ENCODE measurements around the gene NCK2.

The NCK2 gene

DNA sequence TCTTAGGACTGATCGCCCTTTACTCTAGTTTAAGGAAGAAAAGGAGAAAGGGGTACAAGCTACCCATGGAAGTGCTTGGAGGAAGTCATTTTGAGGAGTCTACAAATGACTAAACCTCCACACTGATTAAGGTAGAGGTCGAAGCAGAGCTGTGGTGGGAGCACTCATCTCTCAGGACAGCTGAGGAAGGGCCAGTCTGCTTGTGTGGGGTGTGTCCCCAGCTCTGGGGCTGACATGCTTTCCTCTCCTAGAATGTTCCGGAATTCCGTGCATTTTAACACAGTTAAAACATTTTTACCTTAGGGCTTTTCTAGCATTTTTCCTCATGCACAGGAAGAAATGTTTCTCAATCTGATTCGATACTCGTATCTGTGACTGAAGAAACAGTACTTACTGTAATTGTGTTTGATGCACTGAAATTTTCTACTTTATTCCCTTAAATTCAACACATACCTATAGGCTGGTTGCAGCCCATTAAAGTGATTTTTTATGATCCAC is 135.1 kb downstream of the NCK2 start:
- Histone ChIP-seq H3K36me3 (ENCODE audit: insufficient read depth, low read length) (peaks cover 20% of the 10 kb centered on the region), H3K9me3 (ENCODE audit: low read length) (peaks cover 23% of the 10 kb centered on the region), H2AFZ (ENCODE audit: low read depth, low read length) (no peak overlapping the region), H3K4me1 (ENCODE audit: insufficient read depth, low read length) (peaks cover 34% of the 10 kb centered on the region), H3K27me3 (ENCODE audit: insufficient read depth, low read length) (no peaks in the 10 kb centered on the region), H3K4me3 (ENCODE audit: low read length) (no peak overlapping the region)

- Histone ChIP-seq H3K4me1 (ENCODE audit: insufficient read depth, low read length) (peaks cover 34% of the 10 kb centered on the region), H3K9me3 (ENCODE audit: low read length) (peaks cover 25% of the 10 kb centered on the region), H3K36me3 (ENCODE audit: insufficient read depth, low read length) (peaks cover 20% of the 10 kb centered on the region), H3K27me3 (ENCODE audit: insufficient read depth, low read length) (no peaks in the 10 kb centered on the region), H2AFZ (ENCODE audit: low read depth, low read length) (no peak overlapping the region), H3K4me3 (ENCODE audit: low read length) (no peak overlapping the region)
These were observed 135.9 kb downstream of the NCK2 start for GRCh38 chr2:105880637-105881036.

DNA sequence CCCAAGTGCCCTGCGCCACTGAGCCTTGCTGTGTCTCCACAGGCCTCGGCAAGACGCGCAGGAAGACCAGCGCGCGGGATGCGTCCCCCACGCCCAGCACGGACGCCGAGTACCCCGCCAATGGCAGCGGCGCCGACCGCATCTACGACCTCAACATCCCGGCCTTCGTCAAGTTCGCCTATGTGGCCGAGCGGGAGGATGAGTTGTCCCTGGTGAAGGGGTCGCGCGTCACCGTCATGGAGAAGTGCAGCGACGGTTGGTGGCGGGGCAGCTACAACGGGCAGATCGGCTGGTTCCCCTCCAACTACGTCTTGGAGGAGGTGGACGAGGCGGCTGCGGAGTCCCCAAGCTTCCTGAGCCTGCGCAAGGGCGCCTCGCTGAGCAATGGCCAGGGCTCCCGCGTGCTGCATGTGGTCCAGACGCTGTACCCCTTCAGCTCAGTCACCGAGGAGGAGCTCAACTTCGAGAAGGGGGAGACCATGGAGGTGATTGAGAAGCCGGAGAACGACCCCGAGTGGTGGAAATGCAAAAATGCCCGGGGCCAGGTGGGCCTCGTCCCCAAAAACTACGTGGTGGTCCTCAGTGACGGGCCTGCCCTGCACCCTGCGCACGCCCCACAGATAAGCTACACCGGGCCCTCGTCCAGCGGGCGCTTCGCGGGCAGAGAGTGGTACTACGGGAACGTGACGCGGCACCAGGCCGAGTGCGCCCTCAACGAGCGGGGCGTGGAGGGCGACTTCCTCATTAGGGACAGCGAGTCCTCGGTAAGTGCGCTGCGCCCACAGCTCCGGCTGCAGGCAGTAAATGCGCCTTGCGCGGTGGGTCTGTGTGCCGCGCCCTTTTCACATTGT is 136.8 kb downstream of the NCK2 start:
- Histone ChIP-seq H3K36me3 (ENCODE audit: insufficient read depth, low read length) (peaks cover 17% of the 10 kb centered on the region), H2AFZ (ENCODE audit: low read depth, low read length) (no peak overlapping the region), H3K27me3 (ENCODE audit: insufficient read depth, low read length) (no peaks in the 10 kb centered on the region), H3K4me3 (ENCODE audit: low read length) (no peak overlapping the region), H3K9me3 (ENCODE audit: low read length) (peaks cover 22% of the 10 kb centered on the region), H3K4me1 (ENCODE audit: insufficient read depth, low read length) (peaks cover 34% of the 10 kb centered on the region)

GRCh38 chr2:105882341-105882740 is 137.6 kb downstream of the NCK2 start:
- H3K36me3 ChIP-seq (ENCODE audit: insufficient read depth, low read length), result peaks cover 17% of the 10 kb centered on the region
- H3K4me3 ChIP-seq (ENCODE audit: low read length), result no peak overlapping the region
- H3K9me3 ChIP-seq (ENCODE audit: low read length), result peaks cover 24% of the 10 kb centered on the region

DNA sequence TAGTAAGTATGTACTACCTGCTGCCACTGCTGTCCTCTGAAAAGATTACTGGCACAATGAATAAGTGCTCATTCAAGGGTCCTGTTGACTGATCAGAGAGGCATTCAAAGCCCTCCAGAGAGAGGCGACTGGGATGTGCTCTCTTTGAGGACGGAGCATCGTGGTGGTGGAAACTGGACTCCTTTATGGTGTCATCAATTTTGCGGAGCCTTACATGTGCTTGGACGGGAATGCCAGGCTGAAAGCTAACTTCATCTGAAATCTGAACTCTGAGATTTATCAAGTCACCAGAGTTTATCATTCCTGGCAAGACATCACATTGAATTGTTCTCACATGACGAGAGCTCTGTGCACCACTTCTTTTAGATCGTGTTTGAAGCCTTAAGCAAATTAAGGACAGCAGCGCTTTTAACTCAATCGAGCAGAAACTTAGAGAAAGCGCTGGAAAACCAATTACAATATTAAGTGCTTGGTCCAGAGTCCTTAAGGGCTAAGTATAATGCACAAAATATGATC is 138.3 kb downstream of the NCK2 start:
- Histone ChIP-seq H3K27me3 (ENCODE audit: insufficient read depth, low read length) (no peaks in the 10 kb centered on the region), H3K36me3 (ENCODE audit: insufficient read depth, low read length) (peaks cover 14% of the 10 kb centered on the region), H3K4me1 (ENCODE audit: insufficient read depth, low read length) (peaks cover 34% of the 10 kb centered on the region), H2AFZ (ENCODE audit: low read depth, low read length) (no peak overlapping the region), H3K4me3 (ENCODE audit: low read length) (no peak overlapping the region), H3K9me3 (ENCODE audit: low read length) (peaks cover 24% of the 10 kb centered on the region)

More at GRCh38 chr2:105882341-105882740, 137.6 kb downstream of the NCK2 start:
- Histone ChIP-seq H3K4me1 (ENCODE audit: insufficient read depth, low read length) (peaks cover 34% of the 10 kb centered on the region), H3K27me3 (ENCODE audit: insufficient read depth, low read length) (no peaks in the 10 kb centered on the region), H2AFZ (ENCODE audit: low read depth, low read length) (no peak overlapping the region)

DNA sequence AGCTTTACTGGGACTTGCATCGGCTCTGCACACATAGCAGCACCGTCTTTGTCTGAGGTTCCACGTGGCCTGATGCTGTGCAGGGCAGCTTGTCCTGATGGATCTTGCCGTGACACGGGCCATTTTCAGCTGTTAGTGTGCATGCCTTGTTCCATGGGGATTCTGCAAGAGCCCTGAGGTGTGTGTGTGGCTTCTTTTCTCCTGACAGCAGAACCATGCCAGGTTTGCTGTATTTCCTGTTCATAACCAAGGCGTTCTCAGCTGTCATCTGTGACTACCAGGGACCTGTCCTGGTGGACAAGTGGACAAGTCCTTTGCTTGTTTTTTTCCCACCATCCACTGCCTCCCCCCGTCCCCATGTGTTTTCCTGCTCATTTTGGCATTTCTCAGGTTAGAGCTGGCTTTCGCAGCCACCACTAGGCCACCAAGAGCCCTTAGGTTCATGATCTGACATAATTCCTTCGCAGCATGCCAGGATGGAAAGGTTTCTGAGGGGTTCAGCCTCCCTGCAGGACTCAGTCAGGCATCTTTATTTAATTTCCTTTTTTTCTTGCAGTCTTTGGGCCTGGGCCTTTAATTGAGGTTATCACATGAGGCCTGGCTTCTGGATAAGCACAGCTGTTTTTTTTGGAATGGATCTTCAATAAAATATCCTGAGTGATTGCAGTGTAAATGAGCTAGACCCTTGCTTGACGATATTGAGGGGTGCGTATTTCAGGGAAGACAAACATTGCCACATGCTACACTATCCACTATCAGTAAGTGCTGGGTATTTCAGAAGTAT is 139.4 kb downstream of the NCK2 start:
- Histone ChIP-seq H3K36me3 (ENCODE audit: insufficient read depth, low read length) (peaks cover 6% of the 10 kb centered on the region), H3K4me3 (ENCODE audit: low read length) (no peak overlapping the region), H3K27me3 (ENCODE audit: insufficient read depth, low read length) (no peaks in the 10 kb centered on the region), H2AFZ (ENCODE audit: low read depth, low read length) (no peak overlapping the region), H3K9me3 (ENCODE audit: low read length) (peaks cover 20% of the 10 kb centered on the region), H3K4me1 (ENCODE audit: insufficient read depth, low read length) (peaks cover 34% of the 10 kb centered on the region)

DNA sequence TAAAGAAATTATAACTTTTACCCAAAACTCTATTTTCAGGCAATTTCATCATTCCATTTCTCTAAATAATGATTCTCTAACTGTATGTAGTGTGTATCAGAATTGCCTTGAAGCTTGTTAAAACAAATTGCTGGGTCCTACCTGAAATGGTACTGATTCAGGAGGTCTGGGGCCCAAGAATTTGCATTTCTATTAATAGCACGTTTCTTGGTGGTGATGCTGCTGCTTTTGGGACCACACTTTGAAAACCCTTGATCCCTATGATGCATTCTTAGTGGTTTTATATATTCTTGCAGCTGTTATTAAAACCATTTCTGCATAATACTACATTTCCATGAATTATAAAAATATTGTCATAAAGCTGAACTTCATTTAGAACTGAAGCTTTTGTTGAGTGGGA is 140.7 kb downstream of the NCK2 start:
- Histone ChIP-seq H3K4me3 (ENCODE audit: low read length) (no peak overlapping the region), H2AFZ (ENCODE audit: low read depth, low read length) (no peak overlapping the region), H3K4me1 (ENCODE audit: insufficient read depth, low read length) (peaks cover 42% of the 10 kb centered on the region), H3K27me3 (ENCODE audit: insufficient read depth, low read length) (no peaks in the 10 kb centered on the region), H3K36me3 (ENCODE audit: insufficient read depth, low read length) (peaks cover 6% of the 10 kb centered on the region), H3K9me3 (ENCODE audit: low read length) (peaks cover 11% of the 10 kb centered on the region)

GRCh38 chr2:105886029-105886454 is 141.3 kb downstream of the NCK2 start:
- Histone ChIP-seq H3K36me3 (ENCODE audit: insufficient read depth, low read length) (peaks cover 6% of the 10 kb centered on the region), H3K4me1 (ENCODE audit: insufficient read depth, low read length) (peaks cover 47% of the 10 kb centered on the region), H2AFZ (ENCODE audit: low read depth, low read length) (no peak overlapping the region), H3K27me3 (ENCODE audit: insufficient read depth, low read length) (no peaks in the 10 kb centered on the region), H3K9me3 (ENCODE audit: low read length) (peaks cover 11% of the 10 kb centered on the region), H3K4me3 (ENCODE audit: low read length) (no peak overlapping the region)

- Histone ChIP-seq H2AFZ (ENCODE audit: low read depth, low read length) (no peak overlapping the region), H3K27me3 (ENCODE audit: insufficient read depth, low read length) (no peaks in the 10 kb centered on the region), H3K9me3 (ENCODE audit: low read length) (peaks cover 6% of the 10 kb centered on the region), H3K4me1 (ENCODE audit: insufficient read depth, low read length) (peaks cover 48% of the 10 kb centered on the region), H3K36me3 (ENCODE audit: insufficient read depth, low read length) (no peaks in the 10 kb centered on the region), H3K4me3 (ENCODE audit: low read length) (no peak overlapping the region)
These were observed 142.0 kb downstream of the NCK2 start for GRCh38 chr2:105886687-105887086.

- Histone ChIP-seq H3K27me3 (ENCODE audit: insufficient read depth, low read length) (no peaks in the 10 kb centered on the region), H3K4me1 (ENCODE audit: insufficient read depth, low read length) (peaks cover 42% of the 10 kb centered on the region), H3K36me3 (ENCODE audit: insufficient read depth, low read length) (no peaks in the 10 kb centered on the region), H2AFZ (ENCODE audit: low read depth, low read length) (no peak overlapping the region), H3K4me3 (ENCODE audit: low read length) (no peak overlapping the region), H3K9me3 (ENCODE audit: low read length) (peaks cover 6% of the 10 kb centered on the region)
These were observed 142.5 kb downstream of the NCK2 start for GRCh38 chr2:105887256-105887655.

- H3K36me3 ChIP-seq (ENCODE audit: insufficient read depth, low read length), result peaks cover 10% of the 10 kb centered on the region
- no peak overlapping the region for H3K4me3 ChIP-seq (ENCODE audit: low read length)
- peaks cover 29% of the 10 kb centered on the region for H3K4me1 ChIP-seq (ENCODE audit: insufficient read depth, low read length)
- no peaks in the 10 kb centered on the region for H3K27me3 ChIP-seq (ENCODE audit: insufficient read depth, low read length)
- peaks cover 7% of the 10 kb centered on the region for H3K9me3 ChIP-seq (ENCODE audit: low read length)
- no peak overlapping the region for H2AFZ ChIP-seq (ENCODE audit: low read depth, low read length)
These were observed 143.9 kb downstream of the NCK2 start for GRCh38 chr2:105888625-105889024.

- H3K4me1 ChIP-seq (ENCODE audit: insufficient read depth, low read length), result peaks cover 24% of the 10 kb centered on the region
- H3K27me3 ChIP-seq (ENCODE audit: insufficient read depth, low read length), result no peaks in the 10 kb centered on the region
- H3K4me3 ChIP-seq (ENCODE audit: low read length), result no peak overlapping the region
- H3K9me3 ChIP-seq (ENCODE audit: low read length), result peaks cover 7% of the 10 kb centered on the region
- H3K36me3 ChIP-seq (ENCODE audit: insufficient read depth, low read length), result peaks cover 13% of the 10 kb centered on the region
- H2AFZ ChIP-seq (ENCODE audit: low read depth, low read length), result no peak overlapping the region
These were observed 144.3 kb downstream of the NCK2 start for GRCh38 chr2:105889046-105889445.

DNA sequence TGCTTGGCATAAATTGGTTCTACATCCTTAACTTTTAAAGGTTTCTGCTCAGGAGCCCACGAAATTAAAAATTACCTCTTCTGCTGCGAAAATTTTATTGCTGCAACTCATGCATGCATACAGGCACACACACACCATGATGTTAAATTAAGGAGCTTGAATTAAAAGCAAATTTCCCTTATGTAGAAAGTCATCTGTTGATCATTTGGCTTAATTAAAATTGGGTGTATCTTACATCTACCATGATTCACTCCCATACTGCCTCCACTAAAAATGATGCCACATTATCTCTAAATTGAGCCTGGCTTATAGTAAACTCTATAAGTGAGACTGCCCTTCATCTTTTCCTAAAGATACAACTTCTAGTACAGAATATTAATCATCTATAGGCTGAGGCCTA is 145.4 kb downstream of the NCK2 start:
- Histone ChIP-seq H3K4me1 (ENCODE audit: insufficient read depth, low read length) (peaks cover 19% of the 10 kb centered on the region), H3K9me3 (ENCODE audit: low read length) (peaks cover 7% of the 10 kb centered on the region), H2AFZ (ENCODE audit: low read depth, low read length) (no peak overlapping the region), H3K4me3 (ENCODE audit: low read length) (no peak overlapping the region), H3K36me3 (ENCODE audit: insufficient read depth, low read length) (peaks cover 20% of the 10 kb centered on the region), H3K27me3 (ENCODE audit: insufficient read depth, low read length) (no peaks in the 10 kb centered on the region)
